ENCODE data around the gene ALDH18A1.
"Not testable (repeated sequence)": the region's sequence is repeated elsewhere in the genome, so short reads cannot be mapped to it uniquely, and the experiment has no call there.

The ALDH18A1 gene

GRCh38 chr10:95648138-95648537 lies 8.4 kb downstream of the ALDH18A1 start:
- no peak for DNase-seq

GRCh38 chr10:95646160-95646559 lies 10.4 kb downstream of the ALDH18A1 start:
- no peak for DNase-seq

GRCh38 chr10:95644901-95645300 lies 11.6 kb downstream of the ALDH18A1 start:
- DNase-seq, result no peak

GRCh38 chr10:95640891-95641315 lies 15.6 kb downstream of the ALDH18A1 start:
- DNase-seq, result no peak

- DNase-seq, result no peak
Measured at GRCh38 chr10:95637911-95638310, 18.6 kb downstream of the ALDH18A1 start.

GRCh38 chr10:95637140-95637539 lies 19.4 kb downstream of the ALDH18A1 start:
- no peak for DNase-seq

GRCh38 chr10:95635319-95635733 lies 21.2 kb downstream of the ALDH18A1 start:
- DNase-seq, result no peak

GRCh38 chr10:95628786-95629185 lies 27.7 kb downstream of the ALDH18A1 start:
- no peak for DNase-seq

GRCh38 chr10:95626500-95626899 lies 30.0 kb downstream of the ALDH18A1 start:
- no peak for DNase-seq

GRCh38 chr10:95620415-95620814 lies 36.1 kb downstream of the ALDH18A1 start:
- not testable (repeated sequence) for DNase-seq

GRCh38 chr10:95618101-95618500 lies 38.4 kb downstream of the ALDH18A1 start:
- no peak for DNase-seq

- DNase-seq, result no peak
Measured at GRCh38 chr10:95616446-95616845, 40.1 kb downstream of the ALDH18A1 start.

- DNase-seq, result no peak
Measured at GRCh38 chr10:95613330-95613729, 43.2 kb downstream of the ALDH18A1 start.

- no peak for DNase-seq
Measured at GRCh38 chr10:95610727-95611126, 45.8 kb downstream of the ALDH18A1 start.

GRCh38 chr10:95606922-95607321 lies 49.6 kb downstream of the ALDH18A1 start:
- no peak for DNase-seq

GRCh38 chr10:95605163-95605562 lies 51.3 kb downstream of the ALDH18A1 start:
- DNase-seq, result no peak

- no peak for DNase-seq
Measured at GRCh38 chr10:95604630-95605029, 51.9 kb downstream of the ALDH18A1 start.

- no peak for DNase-seq
Measured at GRCh38 chr10:95602382-95602781, 54.1 kb downstream of the ALDH18A1 start.

- peak; percentile 38 for DNase-seq
Measured at GRCh38 chr10:95601116-95601719, 55.3 kb downstream of the ALDH18A1 start.

- DNase-seq, result no peak
Measured at GRCh38 chr10:95600158-95600557, 56.4 kb downstream of the ALDH18A1 start.

- no peak for DNase-seq
Measured at GRCh38 chr10:95597788-95598187, 58.7 kb downstream of the ALDH18A1 start.

GRCh38 chr10:95588025-95588424 lies 68.5 kb downstream of the ALDH18A1 start:
- no peak for DNase-seq

GRCh38 chr10:95579835-95580535 lies 76.5 kb downstream of the ALDH18A1 start:
- no peak for DNase-seq

- no peak for DNase-seq
Measured at GRCh38 chr10:95579292-95579691, 77.2 kb downstream of the ALDH18A1 start.

- DNase-seq, result no peak
Measured at GRCh38 chr10:95578619-95579018, 77.9 kb downstream of the ALDH18A1 start.
